ENCODE measurements around the gene YWHAG. TPM values are rescaled to one million over a fixed set of nuclear protein-coding genes. Genes with fewer than 3 reads are reported as not detected.

The YWHAG gene
- total and polyA plus RNA-seq, 2 experiments from 2014 or later = 82.2 to 179 TPM

DNA sequence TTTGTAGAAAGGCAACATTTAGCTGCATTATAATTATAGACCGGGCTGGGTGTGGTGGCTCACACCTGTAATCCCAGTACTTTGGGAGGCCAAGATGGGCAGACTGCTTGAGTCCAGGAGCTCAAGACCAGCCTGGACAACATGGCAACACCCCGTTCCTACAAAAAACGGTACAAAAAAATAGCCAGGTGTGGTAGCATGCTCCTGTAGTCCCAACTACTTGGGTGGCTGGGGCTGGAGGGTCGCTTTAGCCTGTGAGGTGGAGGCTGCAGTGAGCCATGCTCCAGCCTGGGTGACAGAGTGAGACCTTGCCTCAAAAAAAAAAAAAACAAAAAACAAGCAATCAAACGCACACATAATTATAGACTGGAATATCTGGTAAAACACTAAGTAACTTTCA lies 5.0 kb downstream of the YWHAG start:
- no peaks in the 10 kb centered on the region for H3K27me3 ChIP-seq (ENCODE audit: insufficient read depth)
- no peak for ATAC-seq
- H3K36me3 Mint-ChIP-seq (ENCODE audit: low read depth) = peaks cover 93% of the 10 kb centered on the region
- TF ChIP-seq CREB1 (CRISPR knock-in tag; IDR thresholded peaks at IDR 0.05; ENCODE audit: low read depth) = no peak
- TF ChIP-seq STAT1 (IDR thresholded peaks at IDR 0.05; ENCODE audit: unreplicated experiment) = no peak
- no peak for TF ChIP-seq ZNF114 (CRISPR knock-in tag; IDR thresholded peaks at IDR 0.05)
- TF ChIP-seq POLR2AphosphoS5 (IDR thresholded peaks at IDR 0.05; ENCODE audit: low read depth) = no peak
- no peak for TF ChIP-seq JUNB (IDR thresholded peaks at IDR 0.05; ENCODE audit: unreplicated experiment)
- TF ChIP-seq ZNF331 (CRISPR knock-in tag; IDR thresholded peaks at IDR 0.05; ENCODE audit: low read depth) = no peak
- no peak for TF ChIP-seq EZH2phosphoT487 (IDR thresholded peaks at IDR 0.05; ENCODE audit: unreplicated experiment)
- TF ChIP-seq NANOG (IDR thresholded peaks at IDR 0.05; ENCODE audit: borderline replicate concordance) = no peak
- TF ChIP-seq, protein P1, sequence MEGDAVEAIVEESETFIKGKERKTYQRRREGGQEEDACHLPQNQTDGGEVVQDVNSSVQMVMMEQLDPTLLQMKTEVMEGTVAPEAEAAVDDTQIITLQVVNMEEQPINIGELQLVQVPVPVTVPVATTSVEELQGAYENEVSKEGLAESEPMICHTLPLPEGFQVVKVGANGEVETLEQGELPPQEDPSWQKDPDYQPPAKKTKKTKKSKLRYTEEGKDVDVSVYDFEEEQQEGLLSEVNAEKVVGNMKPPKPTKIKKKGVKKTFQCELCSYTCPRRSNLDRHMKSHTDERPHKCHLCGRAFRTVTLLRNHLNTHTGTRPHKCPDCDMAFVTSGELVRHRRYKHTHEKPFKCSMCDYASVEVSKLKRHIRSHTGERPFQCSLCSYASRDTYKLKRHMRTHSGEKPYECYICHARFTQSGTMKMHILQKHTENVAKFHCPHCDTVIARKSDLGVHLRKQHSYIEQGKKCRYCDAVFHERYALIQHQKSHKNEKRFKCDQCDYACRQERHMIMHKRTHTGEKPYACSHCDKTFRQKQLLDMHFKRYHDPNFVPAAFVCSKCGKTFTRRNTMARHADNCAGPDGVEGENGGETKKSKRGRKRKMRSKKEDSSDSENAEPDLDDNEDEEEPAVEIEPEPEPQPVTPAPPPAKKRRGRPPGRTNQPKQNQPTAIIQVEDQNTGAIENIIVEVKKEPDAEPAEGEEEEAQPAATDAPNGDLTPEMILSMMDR (conservative IDR thresholded peaks at IDR 0.05; ENCODE audit: low read depth in 2 of 2) = no peak
- TF ChIP-seq, protein P2, sequence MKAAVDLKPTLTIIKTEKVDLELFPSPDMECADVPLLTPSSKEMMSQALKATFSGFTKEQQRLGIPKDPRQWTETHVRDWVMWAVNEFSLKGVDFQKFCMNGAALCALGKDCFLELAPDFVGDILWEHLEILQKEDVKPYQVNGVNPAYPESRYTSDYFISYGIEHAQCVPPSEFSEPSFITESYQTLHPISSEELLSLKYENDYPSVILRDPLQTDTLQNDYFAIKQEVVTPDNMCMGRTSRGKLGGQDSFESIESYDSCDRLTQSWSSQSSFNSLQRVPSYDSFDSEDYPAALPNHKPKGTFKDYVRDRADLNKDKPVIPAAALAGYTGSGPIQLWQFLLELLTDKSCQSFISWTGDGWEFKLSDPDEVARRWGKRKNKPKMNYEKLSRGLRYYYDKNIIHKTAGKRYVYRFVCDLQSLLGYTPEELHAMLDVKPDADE (IDR thresholded peaks at IDR 0.05) = no peak
- peaks cover 37% of the 10 kb centered on the region for H3K4me1 ChIP-seq (ENCODE audit: insufficient read depth)
- 0 out of 3 replicates have a peak overlapping the region, but pooled peaks have one; percentile 16 for H3K4me3 Mint-ChIP-seq
- no peak overlapping the region for H2AFZ ChIP-seq
- H4K20me1 ChIP-seq (replicated peaks; ENCODE audit: insufficient read depth) = peaks cover 86% of the 10 kb centered on the region
- no peak for DNase-seq (ENCODE audit: low spot score)
- no peak overlapping the region for H3K27ac Mint-ChIP-seq
- H3K79me2 ChIP-seq (replicated peaks; ENCODE audit: insufficient read depth) = peaks cover 100% of the 10 kb centered on the region
- H3K27ac ChIP-seq (ENCODE audit: low read depth) = peak overlapping the region; percentile 21; the same call in 1 of the 2 replicates
- no peaks in the 10 kb centered on the region for H3K9me2 ChIP-seq (ENCODE audit: insufficient read depth)
- H3K9me3 Mint-ChIP-seq = peaks cover 6% of the 10 kb centered on the region; the same call in 1 of the 3 replicates
- H3K4me2 ChIP-seq = 0 out of 2 replicates have a peak overlapping the region, but pooled peaks have one; percentile 20
- H3K4me1 Mint-ChIP-seq = peaks cover 44% of the 10 kb centered on the region
- H3K36me3 ChIP-seq (ENCODE audit: insufficient read depth) = peaks cover 34% of the 10 kb centered on the region
- H3K4me3 ChIP-seq = no peak overlapping the region
- H3K27me3 Mint-ChIP-seq (ENCODE audit: insufficient read depth, low read depth, poor library complexity) = peaks cover 16% of the 10 kb centered on the region
- H3F3A ChIP-seq (replicated peaks; ENCODE audit: low read depth) = peaks cover 24% of the 10 kb centered on the region

GRCh38 chr7:76352193-76352592 lies 6.6 kb downstream of the YWHAG start:
- Histone ChIP-seq H2AFZ (no peak overlapping the region), H4K20me1 (replicated peaks; ENCODE audit: insufficient read depth) (peaks cover 92% of the 10 kb centered on the region), H3K4me1 (ENCODE audit: insufficient read depth) (peaks cover 36% of the 10 kb centered on the region), H3K4me2 (no peak overlapping the region), H3K79me2 (replicated peaks; ENCODE audit: insufficient read depth) (peaks cover 100% of the 10 kb centered on the region), H3K9me2 (ENCODE audit: insufficient read depth) (no peaks in the 10 kb centered on the region), H3K36me3 (ENCODE audit: insufficient read depth) (peaks cover 46% of the 10 kb centered on the region), H3K4me3 (no peak overlapping the region), H3K27me3 (ENCODE audit: insufficient read depth) (no peaks in the 10 kb centered on the region), H3K27ac (ENCODE audit: low read depth) (peak overlapping the region; percentile 40; the same call in 1 of the 2 replicates), H3F3A (replicated peaks; ENCODE audit: low read depth) (peaks cover 29% of the 10 kb centered on the region)
- DNase-seq (ENCODE audit: low spot score) = no peak
- Mint-ChIP-seq H3K27me3 (ENCODE audit: insufficient read depth, low read depth, poor library complexity) (peaks cover 10% of the 10 kb centered on the region), H3K4me1 (peaks cover 46% of the 10 kb centered on the region), H3K9me3 (peaks cover 6% of the 10 kb centered on the region; the same call in 1 of the 3 replicates), H3K36me3 (ENCODE audit: low read depth) (peaks cover 98% of the 10 kb centered on the region), H3K27ac (no peak overlapping the region), H3K4me3 (0 out of 3 replicates have a peak overlapping the region, but pooled peaks have one; percentile 34)
- peak; percentile 15; the same call in 1 of the 3 replicates for ATAC-seq
- TF ChIP-seq, protein P3, sequence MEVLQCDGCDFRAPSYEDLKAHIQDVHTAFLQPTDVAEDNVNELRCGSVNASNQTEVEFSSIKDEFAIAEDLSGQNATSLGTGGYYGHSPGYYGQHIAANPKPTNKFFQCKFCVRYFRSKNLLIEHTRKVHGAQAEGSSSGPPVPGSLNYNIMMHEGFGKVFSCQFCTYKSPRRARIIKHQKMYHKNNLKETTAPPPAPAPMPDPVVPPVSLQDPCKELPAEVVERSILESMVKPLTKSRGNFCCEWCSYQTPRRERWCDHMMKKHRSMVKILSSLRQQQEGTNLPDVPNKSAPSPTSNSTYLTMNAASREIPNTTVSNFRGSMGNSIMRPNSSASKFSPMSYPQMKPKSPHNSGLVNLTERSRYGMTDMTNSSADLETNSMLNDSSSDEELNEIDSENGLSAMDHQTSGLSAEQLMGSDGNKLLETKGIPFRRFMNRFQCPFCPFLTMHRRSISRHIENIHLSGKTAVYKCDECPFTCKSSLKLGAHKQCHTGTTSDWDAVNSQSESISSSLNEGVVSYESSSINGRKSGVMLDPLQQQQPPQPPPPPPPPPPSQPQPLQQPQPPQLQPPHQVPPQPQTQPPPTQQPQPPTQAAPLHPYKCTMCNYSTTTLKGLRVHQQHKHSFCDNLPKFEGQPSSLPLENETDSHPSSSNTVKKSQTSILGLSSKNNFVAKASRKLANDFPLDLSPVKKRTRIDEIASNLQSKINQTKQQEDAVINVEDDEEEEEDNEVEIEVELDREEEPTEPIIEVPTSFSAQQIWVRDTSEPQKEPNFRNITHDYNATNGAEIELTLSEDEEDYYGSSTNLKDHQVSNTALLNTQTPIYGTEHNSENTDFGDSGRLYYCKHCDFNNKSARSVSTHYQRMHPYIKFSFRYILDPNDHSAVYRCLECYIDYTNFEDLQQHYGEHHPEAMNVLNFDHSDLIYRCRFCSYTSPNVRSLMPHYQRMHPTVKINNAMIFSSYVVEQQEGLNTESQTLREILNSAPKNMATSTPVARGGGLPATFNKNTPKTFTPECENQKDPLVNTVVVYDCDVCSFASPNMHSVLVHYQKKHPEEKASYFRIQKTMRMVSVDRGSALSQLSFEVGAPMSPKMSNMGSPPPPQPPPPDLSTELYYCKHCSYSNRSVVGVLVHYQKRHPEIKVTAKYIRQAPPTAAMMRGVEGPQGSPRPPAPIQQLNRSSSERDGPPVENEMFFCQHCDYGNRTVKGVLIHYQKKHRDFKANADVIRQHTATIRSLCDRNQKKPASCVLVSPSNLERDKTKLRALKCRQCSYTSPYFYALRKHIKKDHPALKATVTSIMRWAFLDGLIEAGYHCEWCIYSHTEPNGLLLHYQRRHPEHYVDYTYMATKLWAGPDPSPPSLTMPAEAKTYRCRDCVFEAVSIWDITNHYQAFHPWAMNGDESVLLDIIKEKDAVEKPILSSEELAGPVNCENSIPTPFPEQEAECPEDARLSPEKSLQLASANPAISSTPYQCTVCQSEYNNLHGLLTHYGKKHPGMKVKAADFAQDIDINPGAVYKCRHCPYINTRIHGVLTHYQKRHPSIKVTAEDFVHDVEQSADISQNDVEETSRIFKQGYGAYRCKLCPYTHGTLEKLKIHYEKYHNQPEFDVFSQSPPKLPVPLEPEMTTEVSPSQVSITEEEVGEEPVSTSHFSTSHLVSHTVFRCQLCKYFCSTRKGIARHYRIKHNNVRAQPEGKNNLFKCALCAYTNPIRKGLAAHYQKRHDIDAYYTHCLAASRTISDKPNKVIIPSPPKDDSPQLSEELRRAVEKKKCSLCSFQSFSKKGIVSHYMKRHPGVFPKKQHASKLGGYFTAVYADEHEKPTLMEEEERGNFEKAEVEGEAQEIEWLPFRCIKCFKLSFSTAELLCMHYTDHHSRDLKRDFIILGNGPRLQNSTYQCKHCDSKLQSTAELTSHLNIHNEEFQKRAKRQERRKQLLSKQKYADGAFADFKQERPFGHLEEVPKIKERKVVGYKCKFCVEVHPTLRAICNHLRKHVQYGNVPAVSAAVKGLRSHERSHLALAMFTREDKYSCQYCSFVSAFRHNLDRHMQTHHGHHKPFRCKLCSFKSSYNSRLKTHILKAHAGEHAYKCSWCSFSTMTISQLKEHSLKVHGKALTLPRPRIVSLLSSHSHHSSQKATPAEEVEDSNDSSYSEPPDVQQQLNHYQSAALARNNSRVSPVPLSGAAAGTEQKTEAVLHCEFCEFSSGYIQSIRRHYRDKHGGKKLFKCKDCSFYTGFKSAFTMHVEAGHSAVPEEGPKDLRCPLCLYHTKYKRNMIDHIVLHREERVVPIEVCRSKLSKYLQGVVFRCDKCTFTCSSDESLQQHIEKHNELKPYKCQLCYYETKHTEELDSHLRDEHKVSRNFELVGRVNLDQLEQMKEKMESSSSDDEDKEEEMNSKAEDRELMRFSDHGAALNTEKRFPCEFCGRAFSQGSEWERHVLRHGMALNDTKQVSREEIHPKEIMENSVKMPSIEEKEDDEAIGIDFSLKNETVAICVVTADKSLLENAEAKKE (CRISPR knock-in tag; IDR thresholded peaks at IDR 0.05) = no peak
- TF ChIP-seq, protein P2 (IDR thresholded peaks at IDR 0.05) = no peak
- no peak for TF ChIP-seq POLR2AphosphoS5 (IDR thresholded peaks at IDR 0.05; ENCODE audit: low read depth)
